Measurements from ENCODE around the gene CD47.

CD47 gene

GRCh38 chr3:108117241-108117775, 26.5 kb upstream of the CD47 start:
- no peaks in the 10 kb centered on the region for H3K36me3 ChIP-seq (ENCODE audit: control insufficient read depth, insufficient read depth, low read length)
- 88 to 89% methylated on average over 6 of the region's 6 CpGs for WGBS, 2 experiments

GRCh38 chr3:108114423-108115065, 23.7 kb upstream of the CD47 start:
- Histone ChIP-seq H3K27me3 (ENCODE audit: control insufficient read depth, insufficient read depth, low read length, poor library complexity, severe bottlenecking) (no peaks in the 10 kb centered on the region), H3K9me3 (ENCODE audit: control insufficient read depth, low read length) (no peaks in the 10 kb centered on the region), H3K4me3 (ENCODE audit: insufficient read depth, low read depth, low read length) (no peak overlapping the region), H3K4me1 (ENCODE audit: control insufficient read depth, insufficient read depth, low read length) (no peaks in the 10 kb centered on the region), H3K36me3 (ENCODE audit: control insufficient read depth, insufficient read depth, low read length) (no peaks in the 10 kb centered on the region), H3K27ac (ENCODE audit: insufficient read depth, low read depth, low read length, poor library complexity, severe bottlenecking) (no peak overlapping the region)
- 82 to 84% methylated on average over 16 of the region's 16 CpGs for WGBS, 2 experiments

More at GRCh38 chr3:108117241-108117775, 26.5 kb upstream of the CD47 start:
- Histone ChIP-seq H3K27me3 (ENCODE audit: control insufficient read depth, insufficient read depth, low read length, poor library complexity, severe bottlenecking) (no peaks in the 10 kb centered on the region), H3K9me3 (ENCODE audit: control insufficient read depth, low read length) (no peaks in the 10 kb centered on the region), H3K4me3 (ENCODE audit: insufficient read depth, low read depth, low read length) (no peak overlapping the region), H3K4me1 (ENCODE audit: control insufficient read depth, insufficient read depth, low read length) (no peaks in the 10 kb centered on the region), H3K27ac (ENCODE audit: insufficient read depth, low read depth, low read length, poor library complexity, severe bottlenecking) (no peak overlapping the region)

GRCh38 chr3:108113975-108114374, 23.1 kb upstream of the CD47 start:
- Histone ChIP-seq H3K4me3 (ENCODE audit: insufficient read depth, low read depth, low read length) (no peak overlapping the region), H3K27ac (ENCODE audit: insufficient read depth, low read depth, low read length, poor library complexity, severe bottlenecking) (no peak overlapping the region), H3K9me3 (ENCODE audit: control insufficient read depth, low read length) (no peaks in the 10 kb centered on the region), H3K27me3 (ENCODE audit: control insufficient read depth, insufficient read depth, low read length, poor library complexity, severe bottlenecking) (no peaks in the 10 kb centered on the region), H3K36me3 (ENCODE audit: control insufficient read depth, insufficient read depth, low read length) (no peaks in the 10 kb centered on the region), H3K4me1 (ENCODE audit: control insufficient read depth, insufficient read depth, low read length) (no peaks in the 10 kb centered on the region)
- 95 to 96% methylated on average over 15 of the region's 15 CpGs for WGBS, 2 experiments

- H3K4me3 ChIP-seq (ENCODE audit: insufficient read depth, low read depth, low read length), result no peak overlapping the region
- no peak overlapping the region for H3K27ac ChIP-seq (ENCODE audit: insufficient read depth, low read depth, low read length, poor library complexity, severe bottlenecking)
- H3K9me3 ChIP-seq (ENCODE audit: control insufficient read depth, low read length), result no peaks in the 10 kb centered on the region
- no peaks in the 10 kb centered on the region for H3K27me3 ChIP-seq (ENCODE audit: control insufficient read depth, insufficient read depth, low read length, poor library complexity, severe bottlenecking)
- H3K4me1 ChIP-seq (ENCODE audit: control insufficient read depth, insufficient read depth, low read length), result peaks cover 2% of the 10 kb centered on the region
- WGBS, 2 experiments, result 91 to 98% methylated on average over 3 of the region's 3 CpGs
- H3K36me3 ChIP-seq (ENCODE audit: control insufficient read depth, insufficient read depth, low read length), result no peaks in the 10 kb centered on the region
Observed at GRCh38 chr3:108110934-108111333, 20.1 kb upstream of the CD47 start.

GRCh38 chr3:108108416-108108815, 17.6 kb upstream of the CD47 start:
- Histone ChIP-seq H3K9me3 (ENCODE audit: control insufficient read depth, low read length) (no peaks in the 10 kb centered on the region), H3K4me1 (ENCODE audit: control insufficient read depth, insufficient read depth, low read length) (peaks cover 8% of the 10 kb centered on the region), H3K27me3 (ENCODE audit: control insufficient read depth, insufficient read depth, low read length, poor library complexity, severe bottlenecking) (no peaks in the 10 kb centered on the region), H3K36me3 (ENCODE audit: control insufficient read depth, insufficient read depth, low read length) (no peaks in the 10 kb centered on the region), H3K4me3 (ENCODE audit: insufficient read depth, low read depth, low read length) (no peak overlapping the region), H3K27ac (ENCODE audit: insufficient read depth, low read depth, low read length, poor library complexity, severe bottlenecking) (no peak overlapping the region)
- 80 to 86% methylated on average over 1 to 2 of the region's 2 CpGs for WGBS, 2 experiments

GRCh38 chr3:108106449-108106848, 15.6 kb upstream of the CD47 start:
- no peaks in the 10 kb centered on the region for H3K9me3 ChIP-seq (ENCODE audit: control insufficient read depth, low read length)
- H3K4me3 ChIP-seq (ENCODE audit: insufficient read depth, low read depth, low read length), result no peak overlapping the region

GRCh38 chr3:108106031-108106430, 15.2 kb upstream of the CD47 start:
- 96 to 97% methylated on average over 2 of the region's 3 CpGs for WGBS, 2 experiments
- no peaks in the 10 kb centered on the region for H3K27me3 ChIP-seq (ENCODE audit: control insufficient read depth, insufficient read depth, low read length, poor library complexity, severe bottlenecking)
- no peaks in the 10 kb centered on the region for H3K36me3 ChIP-seq (ENCODE audit: control insufficient read depth, insufficient read depth, low read length)
- no peaks in the 10 kb centered on the region for H3K9me3 ChIP-seq (ENCODE audit: control insufficient read depth, low read length)
- peaks cover 13% of the 10 kb centered on the region for H3K4me1 ChIP-seq (ENCODE audit: control insufficient read depth, insufficient read depth, low read length)
- no peak overlapping the region for H3K4me3 ChIP-seq (ENCODE audit: insufficient read depth, low read depth, low read length)
- no peak overlapping the region for H3K27ac ChIP-seq (ENCODE audit: insufficient read depth, low read depth, low read length, poor library complexity, severe bottlenecking)

More at GRCh38 chr3:108106449-108106848, 15.6 kb upstream of the CD47 start:
- no peak overlapping the region for H3K27ac ChIP-seq (ENCODE audit: insufficient read depth, low read depth, low read length, poor library complexity, severe bottlenecking)
- peaks cover 13% of the 10 kb centered on the region for H3K4me1 ChIP-seq (ENCODE audit: control insufficient read depth, insufficient read depth, low read length)
- H3K27me3 ChIP-seq (ENCODE audit: control insufficient read depth, insufficient read depth, low read length, poor library complexity, severe bottlenecking), result no peaks in the 10 kb centered on the region
- H3K36me3 ChIP-seq (ENCODE audit: control insufficient read depth, insufficient read depth, low read length), result no peaks in the 10 kb centered on the region

GRCh38 chr3:108103886-108104797, 13.3 kb upstream of the CD47 start:
- H3K4me3 ChIP-seq (ENCODE audit: insufficient read depth, low read depth, low read length), result no peak overlapping the region

GRCh38 chr3:108103040-108103751, 12.4 kb upstream of the CD47 start:
- WGBS, 2 experiments, result 53 to 62% methylated on average over 7 of the region's 7 CpGs
- H3K4me1 ChIP-seq (ENCODE audit: control insufficient read depth, insufficient read depth, low read length), result peaks cover 13% of the 10 kb centered on the region

More at GRCh38 chr3:108103886-108104797, 13.3 kb upstream of the CD47 start:
- H3K9me3 ChIP-seq (ENCODE audit: control insufficient read depth, low read length), result no peaks in the 10 kb centered on the region
- H3K27ac ChIP-seq (ENCODE audit: insufficient read depth, low read depth, low read length, poor library complexity, severe bottlenecking), result no peak overlapping the region
- 94% methylated on average over 11 of the region's 11 CpGs for WGBS, 2 experiments
- H3K4me1 ChIP-seq (ENCODE audit: control insufficient read depth, insufficient read depth, low read length), result peaks cover 13% of the 10 kb centered on the region
- no peaks in the 10 kb centered on the region for H3K36me3 ChIP-seq (ENCODE audit: control insufficient read depth, insufficient read depth, low read length)
- no peaks in the 10 kb centered on the region for H3K27me3 ChIP-seq (ENCODE audit: control insufficient read depth, insufficient read depth, low read length, poor library complexity, severe bottlenecking)

More at GRCh38 chr3:108103040-108103751, 12.4 kb upstream of the CD47 start:
- Histone ChIP-seq H3K27me3 (ENCODE audit: control insufficient read depth, insufficient read depth, low read length, poor library complexity, severe bottlenecking) (no peaks in the 10 kb centered on the region), H3K9me3 (ENCODE audit: control insufficient read depth, low read length) (no peaks in the 10 kb centered on the region), H3K4me3 (ENCODE audit: insufficient read depth, low read depth, low read length) (no peak overlapping the region), H3K27ac (ENCODE audit: insufficient read depth, low read depth, low read length, poor library complexity, severe bottlenecking) (no peak overlapping the region), H3K36me3 (ENCODE audit: control insufficient read depth, insufficient read depth, low read length) (no peaks in the 10 kb centered on the region)
